ENCODE results near the gene CAAP1. TPM values are rescaled to one million over a fixed set of nuclear protein-coding genes. Genes with fewer than 3 reads are reported as not detected.
"Not testable (repeated sequence)": the region's sequence is repeated elsewhere in the genome, so short reads cannot be mapped to it uniquely, and the experiment has no call there.

CAAP1 gene, protein sequence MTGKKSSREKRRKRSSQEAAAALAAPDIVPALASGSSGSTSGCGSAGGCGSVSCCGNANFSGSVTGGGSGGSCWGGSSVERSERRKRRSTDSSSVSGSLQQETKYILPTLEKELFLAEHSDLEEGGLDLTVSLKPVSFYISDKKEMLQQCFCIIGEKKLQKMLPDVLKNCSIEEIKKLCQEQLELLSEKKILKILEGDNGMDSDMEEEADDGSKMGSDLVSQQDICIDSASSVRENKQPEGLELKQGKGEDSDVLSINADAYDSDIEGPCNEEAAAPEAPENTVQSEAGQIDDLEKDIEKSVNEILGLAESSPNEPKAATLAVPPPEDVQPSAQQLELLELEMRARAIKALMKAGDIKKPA
- total RNA-seq (2014; rRNA removed; shearing (Covaris generic)): 20.2 and 46.1 TPM in 2 replicates

DNA sequence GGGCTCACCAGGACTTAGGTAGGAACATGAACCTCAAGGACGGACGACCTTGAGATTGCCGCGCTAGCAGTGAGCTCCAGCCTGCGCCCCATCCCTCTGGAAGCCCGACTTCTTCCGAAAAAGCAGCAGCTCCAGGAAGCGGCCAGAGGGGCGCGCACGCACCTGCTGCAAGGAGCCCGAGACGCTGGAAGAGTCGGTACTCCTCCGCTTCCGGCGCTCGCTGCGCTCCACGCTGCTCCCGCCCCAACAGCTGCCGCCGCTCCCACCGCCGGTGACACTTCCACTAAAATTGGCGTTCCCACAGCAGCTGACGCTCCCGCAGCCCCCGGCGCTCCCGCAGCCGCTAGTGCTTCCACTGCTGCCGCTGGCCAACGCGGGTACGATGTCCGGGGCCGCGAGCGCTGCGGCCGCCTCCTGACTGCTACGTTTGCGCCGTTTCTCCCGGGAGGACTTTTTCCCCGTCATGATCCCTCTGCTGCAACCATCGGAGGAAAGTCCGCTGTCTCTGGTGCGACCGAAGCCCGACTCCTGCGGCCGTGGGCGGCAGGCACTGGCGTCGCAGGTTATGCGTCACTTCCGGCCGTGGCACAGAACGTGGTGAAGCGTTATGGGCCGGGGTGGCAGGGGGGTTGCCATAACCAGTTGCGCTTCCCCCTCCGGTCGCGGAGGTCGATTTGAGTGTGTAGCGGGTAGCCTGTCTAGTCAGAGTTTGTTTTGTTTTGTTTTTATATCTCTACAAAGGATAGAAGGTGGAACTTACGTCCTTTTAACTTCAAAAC, at the start of gene CAAP1:
Gene CAAP1, minus strand, starts transcription at position 552 of the 779 bp plus-strand sequence. Its CDS starts 87 bp downstream, at position 465.
- DNase-seq (ENCODE audit: low read depth): peak; percentile 98

DNA sequence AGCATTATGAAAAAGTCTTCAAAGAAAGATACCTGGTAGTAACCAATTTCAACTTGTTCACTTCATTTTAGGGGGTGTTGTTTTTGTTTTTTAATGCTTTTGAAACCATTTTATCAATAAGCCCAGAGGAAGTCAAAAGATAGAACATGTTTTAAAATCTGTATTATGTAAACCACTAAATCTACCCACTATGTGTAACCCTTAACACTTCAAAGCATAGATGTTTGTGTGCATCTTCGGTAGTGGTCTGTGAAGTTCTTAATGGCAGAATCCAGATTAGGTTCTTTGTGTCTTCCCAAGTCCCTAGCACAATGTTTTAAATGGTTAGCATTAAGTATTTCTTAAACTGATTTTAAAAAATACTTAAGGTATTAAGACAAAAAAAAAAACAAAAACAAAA, 48.2 kb upstream of the CAAP1 start:
- DNase-seq (ENCODE audit: low read depth): no peak

DNA sequence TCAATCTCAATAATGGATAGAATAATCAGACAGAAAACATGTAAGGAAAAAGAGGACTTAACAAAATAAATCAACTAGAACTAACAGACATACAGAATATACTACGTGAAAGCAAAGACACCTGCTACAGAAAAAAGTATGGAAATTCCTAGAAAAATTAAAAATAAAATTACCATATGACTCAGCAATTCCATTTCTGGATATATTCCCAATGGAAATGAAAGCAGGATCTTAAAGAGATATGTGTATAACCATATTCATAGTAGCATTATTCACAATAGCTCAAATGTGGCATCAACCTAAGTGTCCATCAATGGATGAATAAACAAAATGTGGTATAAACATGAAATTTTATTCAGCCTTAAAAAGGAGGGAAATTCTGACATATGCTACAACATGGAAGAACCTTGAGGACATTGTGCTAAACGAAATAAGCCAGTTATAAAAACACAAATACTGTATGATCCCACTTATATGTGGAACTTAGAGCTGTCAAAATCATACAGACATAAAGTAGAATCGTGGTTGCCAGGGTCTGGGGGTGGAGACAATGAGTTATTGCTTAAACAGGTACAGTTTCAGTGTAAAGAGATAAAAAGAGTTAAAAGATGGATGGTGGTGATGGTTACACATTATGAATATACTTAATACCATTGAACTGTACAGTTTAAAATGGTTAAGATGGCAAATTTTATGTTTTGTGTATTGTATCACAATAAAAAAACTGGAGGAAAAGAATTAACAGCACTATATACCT, 47.5 kb upstream of the CAAP1 start:
- DNase-seq (ENCODE audit: low read depth): no peak

DNA sequence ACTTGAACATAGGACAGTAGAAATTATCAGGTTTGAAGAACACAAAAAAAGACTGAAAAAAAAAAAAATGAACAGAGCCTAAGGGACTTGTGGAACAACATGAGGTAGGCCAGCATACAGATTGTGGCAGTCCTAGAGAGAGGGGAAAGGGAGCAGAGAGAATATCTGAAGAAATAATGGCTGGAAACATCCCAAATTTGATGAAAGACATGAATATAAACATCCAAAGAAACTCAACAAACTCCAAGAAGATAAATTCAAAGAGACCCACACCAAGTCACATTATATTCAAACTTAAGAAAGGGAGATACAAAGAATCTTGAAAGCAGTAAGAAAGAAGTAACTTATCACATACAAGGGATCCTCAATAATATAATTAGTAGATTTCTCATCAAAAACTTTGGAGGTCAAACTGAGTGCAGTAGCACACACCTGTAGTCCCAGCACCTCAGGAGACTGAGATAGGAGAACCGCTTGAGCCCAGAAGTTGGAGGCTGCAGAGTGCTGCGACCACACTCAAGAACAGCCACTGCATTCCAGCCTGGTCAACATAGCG, 45.3 kb upstream of the CAAP1 start:
- no peak for DNase-seq (ENCODE audit: low read depth)

DNA sequence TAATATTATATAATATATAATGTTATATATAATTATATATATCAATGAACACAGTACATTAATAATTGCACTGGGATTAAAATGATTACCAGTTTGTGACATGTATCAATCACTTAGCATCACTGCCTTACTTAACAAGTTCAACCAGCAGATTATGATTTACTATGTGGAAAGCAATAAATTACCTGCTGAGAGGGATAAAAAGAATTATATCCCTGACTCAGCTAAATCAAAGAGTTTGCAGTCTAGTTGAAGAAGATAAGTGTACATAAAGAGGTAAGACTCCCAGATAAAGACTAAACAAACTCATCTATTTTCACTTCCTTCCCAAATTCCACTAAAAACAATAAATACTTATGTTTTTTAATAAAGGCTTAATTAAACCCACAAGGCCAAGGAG, 43.2 kb upstream of the CAAP1 start:
- no peak for DNase-seq (ENCODE audit: low read depth)

DNA sequence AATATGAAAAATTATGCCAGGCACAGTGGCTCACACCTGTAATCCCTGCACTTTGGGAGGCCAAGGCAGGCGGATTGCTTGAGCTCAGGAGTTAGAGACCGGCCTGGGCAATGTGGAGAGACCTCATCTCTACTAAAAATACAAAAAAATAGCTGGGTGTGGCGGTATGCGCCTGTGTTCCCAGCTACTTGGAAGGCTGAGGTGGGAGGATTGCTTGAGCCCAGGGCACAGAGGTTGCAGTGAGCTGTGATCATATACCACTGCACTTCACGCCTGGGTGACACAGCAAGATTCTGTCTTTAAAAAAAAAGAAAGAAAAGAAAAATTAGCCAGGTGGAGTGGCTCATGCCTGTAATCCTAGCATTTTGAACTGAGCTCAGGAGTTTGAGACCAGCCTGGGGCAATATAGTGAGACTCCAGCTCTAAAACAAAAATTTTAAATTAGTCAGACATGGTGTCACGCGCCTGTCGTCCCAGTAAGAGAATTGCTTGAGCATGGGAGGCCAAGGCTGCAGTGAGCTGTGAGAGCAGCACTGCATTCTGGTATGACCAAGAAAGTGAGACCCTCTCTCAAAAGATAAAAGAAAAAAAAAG, 36.4 kb upstream of the CAAP1 start:
- DNase-seq (ENCODE audit: low read depth): no peak

DNA sequence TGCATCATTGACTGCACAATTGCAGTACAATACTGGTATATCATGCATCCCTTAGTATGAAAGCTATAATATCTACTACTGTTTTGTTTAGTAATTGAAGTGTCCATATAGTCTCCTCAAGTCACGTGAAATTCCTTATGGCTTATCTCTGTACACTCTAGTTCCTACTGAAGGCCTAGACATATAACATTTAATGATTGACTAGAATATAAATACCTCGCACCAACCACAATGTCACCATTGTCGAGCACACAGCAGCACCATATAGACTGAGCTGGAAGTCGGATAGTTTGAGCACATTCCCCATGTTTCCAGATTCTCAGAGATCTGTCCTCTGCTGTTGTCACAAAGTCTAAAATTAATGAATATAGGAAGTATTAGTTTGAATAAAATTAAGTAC, 33.0 kb upstream of the CAAP1 start:
- no peak for DNase-seq (ENCODE audit: low read depth)

DNA sequence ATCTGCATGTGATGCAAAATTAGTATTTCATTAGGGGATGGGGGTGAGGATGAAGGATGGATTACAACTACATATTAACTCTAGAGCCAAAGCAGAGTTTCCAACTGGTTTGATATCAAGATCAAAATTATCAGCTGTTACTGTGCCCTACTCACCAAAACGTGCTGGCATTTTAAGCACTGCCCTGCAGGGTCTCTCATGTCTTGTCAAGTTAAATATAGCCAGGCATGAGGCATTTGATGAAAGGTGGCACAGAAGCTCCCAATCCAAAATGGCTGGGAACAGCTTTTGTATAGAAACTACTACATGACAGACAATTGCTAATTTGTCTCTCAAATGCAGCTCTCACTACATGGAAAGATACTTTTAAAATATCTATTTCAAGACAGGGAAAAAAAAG, 27.1 kb upstream of the CAAP1 start:
- no peak for DNase-seq (ENCODE audit: low read depth)

DNA sequence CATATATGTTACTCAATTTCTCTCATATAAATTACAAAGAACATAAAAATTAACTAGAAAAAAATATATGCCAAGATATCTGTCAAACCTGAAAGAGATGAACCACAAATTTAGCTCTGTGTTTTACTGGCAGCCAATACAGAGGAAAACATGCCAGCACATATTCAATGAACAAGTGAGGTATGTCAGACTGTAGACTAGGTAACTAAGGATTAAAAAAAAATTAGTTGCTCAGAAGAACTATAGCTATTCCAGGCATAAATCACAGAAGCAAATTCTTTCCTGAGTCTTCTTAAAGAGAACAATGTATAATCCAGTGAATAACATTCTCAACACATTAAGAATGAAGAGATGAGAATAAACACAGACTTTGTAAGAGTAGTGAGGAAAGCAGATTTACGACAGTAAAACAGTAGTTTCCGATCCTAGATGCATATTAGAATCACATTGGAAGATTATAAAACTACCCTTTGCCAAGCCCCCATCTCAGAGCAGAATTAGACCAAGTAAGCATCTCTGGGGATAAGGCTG, 20.6 kb upstream of the CAAP1 start:
- no peak for DNase-seq (ENCODE audit: low read depth)

DNA sequence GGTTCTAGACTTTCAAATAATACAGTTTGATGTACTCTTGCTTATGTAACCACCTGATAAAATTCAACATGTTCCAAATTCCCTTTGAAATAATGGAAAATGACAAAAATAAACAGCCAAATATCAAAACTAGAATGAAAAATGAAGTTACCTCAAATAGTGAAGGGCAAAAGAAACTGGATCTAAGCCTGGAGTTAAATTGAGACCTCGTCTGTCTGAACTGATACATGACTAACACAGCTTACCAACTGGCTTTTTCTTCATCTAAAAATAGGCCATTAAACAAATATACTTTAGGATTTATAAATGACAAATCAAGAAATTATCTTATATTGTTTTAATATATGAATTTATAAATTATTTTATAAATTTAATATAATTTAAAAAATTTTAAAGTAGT, 12.1 kb upstream of the CAAP1 start:
- DNase-seq (ENCODE audit: low read depth): no peak

DNA sequence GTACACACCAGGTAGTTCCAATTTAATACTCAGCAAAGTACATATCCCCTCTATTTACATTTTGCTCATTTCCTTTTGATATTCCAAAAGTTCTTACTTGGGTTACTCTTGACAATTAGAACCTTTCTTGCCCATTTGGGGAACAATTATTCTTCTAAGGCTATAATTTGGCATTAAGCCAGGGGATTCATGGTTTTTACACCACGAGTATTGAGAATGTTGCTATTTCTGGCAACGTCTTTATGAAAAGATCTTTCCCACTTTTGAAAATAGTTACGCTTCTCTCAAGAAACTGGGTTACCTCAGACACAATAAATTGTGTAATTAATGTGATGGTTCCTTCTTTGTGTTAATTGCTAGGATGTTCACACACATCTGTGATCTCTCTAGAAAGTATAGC, 11.5 kb upstream of the CAAP1 start:
- DNase-seq (ENCODE audit: low read depth): no peak

DNA sequence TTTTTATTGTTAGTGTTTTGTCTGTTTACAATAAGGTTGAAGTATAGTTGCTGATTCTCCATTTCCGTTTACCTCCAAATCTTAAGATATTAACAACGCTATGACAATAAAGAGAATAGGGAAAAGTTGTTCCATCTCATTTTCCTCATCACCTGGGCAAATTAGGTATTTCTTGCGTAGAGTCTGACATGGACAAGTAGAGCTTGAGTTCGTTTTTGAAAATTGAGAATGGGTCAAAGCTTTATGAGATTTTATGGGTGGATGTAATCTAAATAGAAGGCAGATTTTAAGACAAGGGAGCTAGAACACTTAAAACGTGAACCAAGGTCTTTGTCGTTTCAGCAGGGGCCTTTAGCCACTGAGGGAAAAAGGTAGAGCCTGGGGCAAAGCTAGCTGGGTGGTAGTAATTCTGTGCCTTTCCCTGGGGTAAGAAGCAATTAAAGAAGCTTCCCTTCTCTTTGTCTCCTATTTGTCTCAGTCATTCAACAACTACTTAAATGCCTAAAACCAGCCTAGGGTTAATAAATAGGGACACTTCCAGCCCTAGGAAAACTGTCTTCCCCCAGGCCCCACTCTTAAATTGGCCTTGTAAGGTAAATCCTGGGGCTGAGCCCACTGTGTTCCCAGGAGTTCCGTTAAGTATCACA, 551 bp upstream of the CAAP1 start:
- DNase-seq (ENCODE audit: low read depth): no peak

DNA sequence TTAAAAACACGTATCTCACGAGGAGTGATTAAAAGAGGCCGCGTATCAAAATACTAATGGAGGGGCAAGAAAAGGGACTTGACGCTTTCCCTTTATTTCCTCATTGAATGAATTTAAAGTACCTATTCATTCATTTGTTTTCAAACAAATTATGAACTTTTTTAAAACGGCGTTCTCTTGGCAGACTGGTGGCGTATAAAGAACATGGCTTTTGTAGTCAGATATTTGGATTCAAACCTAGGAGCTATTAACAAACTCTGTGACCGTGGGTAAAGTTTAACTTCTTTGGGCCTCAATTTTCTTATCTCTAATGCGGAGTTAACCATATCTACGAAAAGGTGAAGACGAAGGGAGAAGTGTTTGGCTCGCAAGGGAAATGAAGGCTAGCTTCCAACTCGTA, 876 bp downstream of the CAAP1 start:
- no peak for DNase-seq (ENCODE audit: low read depth)

DNA sequence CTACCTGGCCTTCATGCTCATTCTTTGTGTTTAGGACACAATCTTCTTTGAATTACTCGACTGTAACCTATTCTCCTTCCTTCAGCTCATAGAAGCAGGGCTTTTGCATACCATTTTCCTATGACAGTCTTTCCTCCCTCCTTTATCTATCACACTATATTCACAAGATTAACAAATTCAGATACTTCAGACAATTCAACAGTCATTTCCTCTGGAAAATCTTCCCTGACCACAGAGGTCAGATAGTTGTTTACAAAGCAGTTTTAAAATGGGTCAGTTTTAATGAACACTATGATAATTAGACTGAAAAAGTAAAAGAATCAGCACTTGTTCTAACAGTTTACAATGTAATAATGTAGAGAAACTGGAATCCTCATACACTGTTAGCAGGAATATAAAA, 4.3 kb downstream of the CAAP1 start:
- no peak for DNase-seq (ENCODE audit: low read depth)

DNA sequence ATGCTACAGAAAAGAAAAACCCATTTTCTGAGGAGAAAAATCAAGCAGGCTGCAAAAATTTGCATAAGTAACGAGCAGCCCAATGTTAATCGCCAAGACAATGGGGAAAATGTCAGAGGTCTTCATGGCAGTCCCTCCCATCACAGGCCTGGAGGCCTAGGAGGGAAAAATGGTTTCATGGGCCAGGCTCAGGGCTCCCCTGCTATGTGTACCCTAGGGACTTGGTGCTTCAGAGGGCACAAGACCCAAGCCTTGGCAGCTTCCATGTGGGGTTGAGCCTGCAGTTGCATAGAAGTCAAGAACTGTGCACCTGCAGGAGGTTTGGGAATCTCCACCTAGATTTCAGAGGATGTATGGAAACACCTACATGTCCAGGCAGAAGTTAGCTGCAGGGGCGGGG, 10.4 kb downstream of the CAAP1 start:
- no peak for DNase-seq (ENCODE audit: low read depth)

DNA sequence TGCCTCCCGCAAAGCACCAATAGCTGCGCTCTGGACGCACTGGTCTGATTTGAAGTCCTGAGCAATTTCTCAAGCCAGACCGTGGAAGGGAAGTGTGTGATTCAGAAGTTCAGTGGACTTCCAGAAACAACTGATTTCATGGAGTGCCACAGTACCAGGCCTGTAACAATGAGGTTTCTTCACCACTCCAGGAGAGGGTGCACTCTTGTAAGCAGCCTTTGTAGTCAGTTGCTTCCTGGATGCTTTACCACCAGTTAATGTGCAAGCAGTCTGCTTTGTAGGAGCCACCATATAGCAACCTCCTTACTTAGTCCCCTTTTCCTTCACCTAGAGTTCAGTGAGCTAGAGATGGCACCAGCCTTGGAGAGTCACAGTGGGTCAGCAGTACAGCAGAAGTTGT, 12.3 kb downstream of the CAAP1 start:
- DNase-seq (ENCODE audit: low read depth): no peak

DNA sequence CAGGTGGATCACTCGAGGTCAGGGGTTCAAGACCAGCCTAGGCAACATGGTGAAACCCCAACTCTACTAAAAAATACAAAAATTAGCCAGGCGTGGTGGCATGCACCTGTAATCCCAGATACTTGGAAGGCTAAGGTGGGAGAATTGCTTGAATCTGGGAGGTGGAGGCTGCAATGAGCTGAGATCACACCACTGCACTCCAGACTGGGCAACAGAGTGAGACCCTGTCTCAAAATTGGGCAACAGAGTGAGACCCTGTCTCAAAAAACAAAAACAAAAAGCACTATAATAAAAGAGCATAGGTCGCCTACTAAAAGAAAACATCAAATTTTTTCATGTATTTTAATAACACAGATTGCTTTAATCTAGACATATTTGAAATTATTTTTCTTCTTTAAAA, 17.4 kb downstream of the CAAP1 start:
- DNase-seq (ENCODE audit: low read depth): not testable (repeated sequence)

DNA sequence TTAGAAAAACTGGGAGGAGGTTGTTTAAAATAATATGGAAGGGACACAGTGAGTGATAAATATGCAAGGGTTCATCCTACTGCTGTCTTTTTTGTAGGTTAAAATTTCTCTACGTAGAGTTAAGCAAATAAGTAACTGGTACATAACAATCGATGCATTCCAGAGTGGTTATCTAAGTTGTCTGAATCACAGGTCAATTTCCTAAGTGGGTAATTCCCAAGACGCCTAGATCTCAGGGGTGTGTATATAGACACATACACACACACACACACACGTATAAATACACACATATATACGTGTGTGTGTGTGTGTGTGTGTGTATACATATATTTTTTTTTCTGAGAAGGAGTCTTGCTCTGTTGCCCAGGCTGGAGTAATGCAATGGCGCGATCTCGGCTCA, 22.3 kb downstream of the CAAP1 start:
- DNase-seq (ENCODE audit: low read depth): no peak

DNA sequence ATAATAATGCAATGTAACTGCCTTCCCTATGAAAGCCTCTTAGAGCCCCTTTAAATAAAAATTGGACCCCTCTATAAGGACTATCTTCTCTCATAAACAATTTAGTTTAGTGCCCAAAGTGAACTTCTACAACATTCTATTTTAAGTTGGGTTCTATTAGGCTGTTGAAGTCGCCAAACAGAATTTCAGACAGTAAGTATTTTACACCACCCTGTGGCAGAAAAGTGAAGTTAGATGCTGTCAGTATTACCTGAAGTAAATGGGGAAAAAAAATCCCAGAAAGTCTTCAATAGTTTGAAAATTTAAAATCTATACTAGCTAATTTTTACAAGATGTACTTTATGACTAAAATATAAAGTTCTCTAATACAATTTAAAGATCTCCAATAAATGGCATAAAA, 29.5 kb downstream of the CAAP1 start:
- DNase-seq (ENCODE audit: low read depth): peak; percentile 19

DNA sequence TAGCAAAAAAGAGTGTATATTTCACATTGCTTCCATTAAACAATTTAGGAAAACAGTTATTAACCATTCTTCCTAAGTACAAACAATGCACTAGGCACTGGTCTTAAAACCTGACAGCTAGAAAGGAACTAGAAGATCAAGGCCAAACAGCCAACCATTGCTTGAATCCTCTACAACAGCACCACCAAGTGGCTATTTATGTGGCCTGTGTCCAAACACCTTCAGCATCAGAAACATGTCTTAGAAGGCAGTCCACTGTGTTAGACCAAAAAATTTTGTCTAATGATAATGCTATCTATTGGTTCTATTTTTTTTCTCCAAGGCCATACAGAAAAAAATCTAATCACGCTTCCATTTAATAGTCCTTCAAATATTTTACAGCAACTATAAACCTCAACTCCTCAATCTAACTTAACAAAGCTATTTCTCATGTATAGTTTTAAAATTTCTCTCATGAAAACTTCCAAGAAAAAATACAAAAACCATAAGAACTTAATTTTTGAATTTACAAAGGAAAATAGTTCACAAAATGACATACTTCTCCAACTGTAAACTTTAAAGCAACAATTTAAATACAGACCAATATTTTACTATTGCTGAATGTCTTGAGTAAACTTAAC, 36.1 kb downstream of the CAAP1 start:
- peak; percentile 78 for DNase-seq (ENCODE audit: low read depth)

DNA sequence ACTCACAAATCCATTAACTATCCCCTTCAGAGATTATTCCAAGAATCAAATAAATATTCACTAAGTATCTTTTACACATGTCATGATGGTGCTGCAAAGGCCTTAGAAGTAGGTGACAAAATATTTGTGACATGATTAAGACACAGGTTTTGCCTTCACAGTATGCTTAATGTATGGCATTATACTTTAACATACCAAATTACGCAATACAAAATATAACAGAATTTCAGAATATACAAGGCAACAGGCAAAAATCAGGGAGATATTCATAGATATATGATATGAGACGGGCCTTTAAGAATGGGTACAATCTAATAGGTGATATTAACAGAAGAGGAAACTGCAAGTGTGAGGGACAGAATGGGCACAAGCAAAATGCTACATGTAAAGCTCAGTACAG, 41.6 kb downstream of the CAAP1 start:
- DNase-seq (ENCODE audit: low read depth): no peak

Measured in Daoy (cell line).